Kidney epithelial cell (primary cell): ENCODE measurements around the gene PCYT2. TPM values are rescaled to one million over a fixed set of nuclear protein-coding genes. Genes with fewer than 3 reads are reported as not detected.

Experiments
- DNase-seq: peaks from one replicate; pipeline ENCODE4 v3.0.0-alpha.2; 2010; ENCODE audit warnings: low read depth
- H3K27me3 ChIP-seq: 2 replicates; pipeline ENCODE4 v1.6.0; 2011; ENCODE audit warnings: low read length; ENCODE audit not compliant: control insufficient read depth, insufficient read depth
- H3K36me3 ChIP-seq: 2 replicates; pipeline ENCODE4 v1.5.1; 2011; ENCODE audit warnings: low read length; ENCODE audit not compliant: control insufficient read depth, insufficient read depth
- H3K4me3 ChIP-seq: 2 replicates; pipeline ENCODE4 v1.5.1; 2011; ENCODE audit warnings: low read depth, mild to moderate bottlenecking, control low read depth, low read length
- total RNA-seq: library from RNA; depleted of rRNA; stranded (reverse); fragments of >200 nt; gene quantifications from 2 replicates; pipeline ENCODE4 v1.2.3, GENCODE V29; 2015
- TF ChIP-seq, protein P1 (sequence below): IDR thresholded peaks from 2 replicates; pipeline ENCODE4 v1.5.1; 2011; ENCODE audit warnings: mild to moderate bottlenecking, moderate library complexity, low read length, control low read depth, inconsistent platforms; ENCODE audit not compliant: insufficient read depth, poor library complexity, severe bottlenecking

The PCYT2 gene
- total RNA-seq, 1 donor from 2014 or later: 30.4 TPM

DNA sequence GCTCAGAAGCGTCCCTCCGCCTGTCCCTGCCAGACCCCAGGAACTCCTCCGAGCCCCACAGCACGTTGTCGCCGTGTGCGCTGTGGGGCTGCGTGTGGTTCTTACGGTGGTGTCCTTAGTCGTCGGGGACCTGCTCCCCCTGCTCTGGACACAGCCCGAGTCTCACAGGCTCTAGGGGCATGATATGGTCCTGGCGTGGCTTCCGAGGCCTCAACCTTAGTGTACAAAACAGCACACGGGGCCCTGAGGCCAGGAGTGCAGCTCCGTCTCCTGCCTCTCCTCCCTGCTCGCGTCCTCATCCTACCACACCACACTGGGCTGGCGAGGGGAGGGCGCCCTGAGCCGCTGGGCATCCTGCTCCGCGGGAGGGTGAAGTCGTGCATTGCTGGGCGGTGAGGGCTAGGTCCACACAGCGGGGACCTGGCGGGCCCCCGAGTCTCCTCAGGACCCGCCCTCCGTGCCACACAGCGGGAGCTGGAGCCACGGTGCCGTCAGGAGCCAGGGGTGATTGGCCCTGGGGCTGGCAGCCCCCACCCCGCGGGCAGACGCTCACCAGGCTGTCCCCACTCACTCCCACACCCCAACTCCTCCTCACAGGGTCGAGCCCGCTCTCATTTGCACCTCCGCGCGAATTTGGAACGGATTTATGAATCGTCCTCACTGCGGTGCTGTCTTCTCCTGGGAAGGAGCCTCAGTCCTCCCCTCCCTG lies 17.5 kb upstream of the PCYT2 start:
- TF ChIP-seq, protein P1, sequence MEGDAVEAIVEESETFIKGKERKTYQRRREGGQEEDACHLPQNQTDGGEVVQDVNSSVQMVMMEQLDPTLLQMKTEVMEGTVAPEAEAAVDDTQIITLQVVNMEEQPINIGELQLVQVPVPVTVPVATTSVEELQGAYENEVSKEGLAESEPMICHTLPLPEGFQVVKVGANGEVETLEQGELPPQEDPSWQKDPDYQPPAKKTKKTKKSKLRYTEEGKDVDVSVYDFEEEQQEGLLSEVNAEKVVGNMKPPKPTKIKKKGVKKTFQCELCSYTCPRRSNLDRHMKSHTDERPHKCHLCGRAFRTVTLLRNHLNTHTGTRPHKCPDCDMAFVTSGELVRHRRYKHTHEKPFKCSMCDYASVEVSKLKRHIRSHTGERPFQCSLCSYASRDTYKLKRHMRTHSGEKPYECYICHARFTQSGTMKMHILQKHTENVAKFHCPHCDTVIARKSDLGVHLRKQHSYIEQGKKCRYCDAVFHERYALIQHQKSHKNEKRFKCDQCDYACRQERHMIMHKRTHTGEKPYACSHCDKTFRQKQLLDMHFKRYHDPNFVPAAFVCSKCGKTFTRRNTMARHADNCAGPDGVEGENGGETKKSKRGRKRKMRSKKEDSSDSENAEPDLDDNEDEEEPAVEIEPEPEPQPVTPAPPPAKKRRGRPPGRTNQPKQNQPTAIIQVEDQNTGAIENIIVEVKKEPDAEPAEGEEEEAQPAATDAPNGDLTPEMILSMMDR: no peak
- peak overlapping the region; percentile 81 for H3K4me3 ChIP-seq
- no peak for DNase-seq
- no peaks in the 10 kb centered on the region for H3K36me3 ChIP-seq
- H3K27me3 ChIP-seq: peaks cover 9% of the 10 kb centered on the region

DNA sequence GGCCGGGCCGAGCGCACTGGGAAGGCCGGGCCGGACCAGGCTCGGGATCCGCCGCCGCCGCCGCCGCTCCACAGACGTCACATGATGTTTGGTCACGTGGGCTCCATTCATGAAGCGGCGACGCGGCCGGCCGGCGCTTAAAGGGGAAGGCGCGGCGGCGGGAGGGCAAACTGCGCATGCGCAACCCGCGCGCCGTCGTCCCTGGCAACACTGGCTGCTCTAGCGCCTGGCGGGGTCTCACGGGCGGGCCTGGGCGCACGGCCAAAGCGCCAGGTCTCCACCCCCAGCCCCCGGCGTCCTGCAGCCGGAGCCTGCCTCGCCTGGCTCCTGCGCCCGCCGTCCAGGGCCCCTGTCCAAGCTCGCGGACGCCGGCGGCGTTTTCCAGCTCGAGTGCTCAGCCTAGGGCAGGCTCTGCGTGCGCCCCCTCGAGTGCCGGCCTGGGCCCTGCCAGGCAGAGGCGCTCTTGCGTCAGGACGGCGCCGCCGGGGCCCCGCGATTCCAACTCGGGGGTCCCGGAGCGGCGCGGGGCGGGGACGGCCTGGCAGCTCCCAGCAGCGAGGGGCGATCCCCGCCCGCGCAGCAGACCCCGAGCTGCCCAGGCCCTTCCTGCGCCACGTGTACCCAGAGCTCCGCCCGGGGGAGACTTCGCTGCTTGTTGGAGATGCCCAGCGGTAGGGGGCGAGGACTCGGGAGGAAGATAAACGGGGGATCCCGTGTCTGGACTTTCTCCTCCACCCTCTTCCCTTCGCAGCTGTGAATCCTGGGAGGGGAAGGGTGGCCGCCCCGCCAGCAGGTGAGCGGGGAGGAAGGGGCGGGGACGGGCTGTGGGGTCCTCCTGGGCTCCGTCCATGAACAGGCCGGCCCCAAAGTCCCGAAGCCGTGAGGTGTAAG lies 16.7 kb upstream of the PCYT2 start, which contains the start of gene MAFG:
Gene MAFG (minus strand): TSS at position 83 of the 891 bp plus-strand sequence. CDS start 4,550 bp downstream, outside the sequence.
- Histone ChIP-seq H3K27me3 (peaks cover 9% of the 10 kb centered on the region), H3K36me3 (no peaks in the 10 kb centered on the region), H3K4me3 (peak within 1 kb of the TSS; percentile 81)
- TF ChIP-seq, protein P1: peak; percentile 23
- peak; percentile 65 for DNase-seq

DNA sequence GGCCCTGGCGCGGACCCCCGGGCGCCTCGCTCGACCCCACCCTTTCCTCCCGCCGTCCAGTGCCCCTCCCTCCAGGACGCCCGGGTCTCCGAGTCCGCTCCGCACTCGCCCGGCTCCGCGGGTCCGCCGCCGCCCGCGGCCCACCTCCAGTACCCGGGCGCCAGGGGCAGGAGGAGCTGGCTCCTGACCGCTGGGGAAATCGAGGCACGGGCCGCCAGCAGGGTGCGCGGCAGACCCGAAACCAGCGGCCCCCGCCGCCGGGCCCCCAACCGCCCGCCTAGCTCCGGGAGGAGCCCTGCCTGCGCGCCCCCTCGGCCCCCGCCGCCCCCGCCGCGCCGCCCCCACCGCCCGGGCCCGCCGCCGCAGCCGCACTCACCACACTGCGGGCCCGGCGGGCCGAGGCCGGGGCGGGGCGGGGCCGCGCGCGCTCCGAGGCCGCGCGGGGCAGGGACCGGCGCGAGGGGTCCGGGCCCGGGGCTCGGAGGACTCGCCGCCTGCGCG lies 16.0 kb upstream of the PCYT2 start:
- H3K36me3 ChIP-seq: no peaks in the 10 kb centered on the region
- H3K27me3 ChIP-seq: peaks cover 9% of the 10 kb centered on the region
- TF ChIP-seq, protein P1: no peak
- H3K4me3 ChIP-seq: peak overlapping the region; percentile 81
- no peak for DNase-seq

DNA sequence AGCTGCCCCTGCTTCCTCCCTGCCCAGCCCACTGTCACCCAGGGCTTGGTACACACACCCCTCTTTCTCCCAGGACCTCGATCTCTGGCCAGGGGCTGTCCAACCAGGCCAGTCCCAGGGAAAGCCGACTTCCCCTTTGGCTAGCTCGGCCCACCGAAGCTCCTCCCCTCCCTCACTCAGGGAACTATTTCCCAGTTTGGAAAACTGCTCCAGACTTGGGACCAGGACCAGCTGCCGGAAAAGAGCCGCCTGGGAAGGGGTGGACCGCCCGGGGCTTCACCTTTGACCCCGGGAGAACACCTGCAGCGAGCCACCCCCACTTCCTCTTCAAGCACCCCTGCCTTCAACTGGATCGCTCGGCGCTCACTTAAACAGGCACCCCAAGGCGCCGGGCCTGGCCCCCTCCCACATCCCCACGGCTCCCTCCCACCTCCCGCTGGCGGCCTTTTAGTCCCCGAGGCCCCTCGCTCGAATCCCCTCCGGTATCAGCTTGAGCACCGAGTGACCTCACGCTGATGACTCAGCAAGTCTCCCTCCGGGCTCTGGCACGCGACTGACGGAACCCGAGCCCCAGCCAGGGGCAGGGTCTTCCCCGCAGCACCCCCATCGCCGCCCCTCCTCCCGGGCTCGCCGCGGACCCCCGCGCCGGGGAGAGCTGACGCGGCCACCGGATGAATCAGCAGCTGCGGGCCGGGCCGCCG lies 15.4 kb upstream of the PCYT2 start:
- TF ChIP-seq, protein P1: no peak
- H3K4me3 ChIP-seq: peak overlapping the region; percentile 81
- peak; percentile 35 for DNase-seq
- H3K27me3 ChIP-seq: peaks cover 9% of the 10 kb centered on the region
- H3K36me3 ChIP-seq: no peaks in the 10 kb centered on the region

DNA sequence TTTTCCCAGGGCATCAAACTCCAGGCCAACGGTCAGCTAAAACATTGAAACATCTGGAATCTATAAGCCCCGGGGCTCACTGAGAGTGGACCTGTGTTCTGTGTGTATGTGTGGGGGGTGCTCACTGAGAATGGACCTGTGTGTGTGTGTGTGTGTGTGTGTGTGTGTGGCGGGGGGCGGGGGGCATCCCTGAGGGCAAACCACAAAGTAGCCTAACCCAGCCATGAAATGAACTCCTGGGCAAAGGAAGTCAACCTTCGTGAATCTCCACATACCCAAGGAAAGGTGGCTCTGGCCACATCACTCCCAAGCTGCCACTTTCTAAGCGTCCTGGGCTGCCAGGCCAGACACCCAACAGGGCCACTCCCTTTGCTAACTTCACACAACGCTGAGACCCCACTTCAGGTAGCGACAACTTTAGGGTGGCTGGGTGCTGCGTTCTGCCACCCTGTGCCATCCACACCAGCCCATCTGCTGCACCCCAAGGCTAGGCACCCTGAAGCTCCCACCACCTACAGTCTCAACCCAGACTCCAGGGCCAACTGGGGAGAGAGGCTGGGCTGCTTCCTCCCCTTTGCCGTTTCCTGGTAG lies 14.8 kb upstream of the PCYT2 start:
- DNase-seq: no peak
- Histone ChIP-seq H3K4me3 (peak overlapping the region; percentile 81), H3K27me3 (peaks cover 9% of the 10 kb centered on the region), H3K36me3 (peaks cover 1% of the 10 kb centered on the region)
- TF ChIP-seq, protein P1: no peak
